Measurements from ENCODE around the gene INSRR. TPM values are rescaled to one million over a fixed set of nuclear protein-coding genes. Genes with fewer than 3 reads are reported as not detected.
A peak's percentile ranks its signal among the peaks of the same experiment; 100 is the strongest.

INSRR gene
- total RNA-seq, 1 experiment from 2014 or later, result not detected

DNA sequence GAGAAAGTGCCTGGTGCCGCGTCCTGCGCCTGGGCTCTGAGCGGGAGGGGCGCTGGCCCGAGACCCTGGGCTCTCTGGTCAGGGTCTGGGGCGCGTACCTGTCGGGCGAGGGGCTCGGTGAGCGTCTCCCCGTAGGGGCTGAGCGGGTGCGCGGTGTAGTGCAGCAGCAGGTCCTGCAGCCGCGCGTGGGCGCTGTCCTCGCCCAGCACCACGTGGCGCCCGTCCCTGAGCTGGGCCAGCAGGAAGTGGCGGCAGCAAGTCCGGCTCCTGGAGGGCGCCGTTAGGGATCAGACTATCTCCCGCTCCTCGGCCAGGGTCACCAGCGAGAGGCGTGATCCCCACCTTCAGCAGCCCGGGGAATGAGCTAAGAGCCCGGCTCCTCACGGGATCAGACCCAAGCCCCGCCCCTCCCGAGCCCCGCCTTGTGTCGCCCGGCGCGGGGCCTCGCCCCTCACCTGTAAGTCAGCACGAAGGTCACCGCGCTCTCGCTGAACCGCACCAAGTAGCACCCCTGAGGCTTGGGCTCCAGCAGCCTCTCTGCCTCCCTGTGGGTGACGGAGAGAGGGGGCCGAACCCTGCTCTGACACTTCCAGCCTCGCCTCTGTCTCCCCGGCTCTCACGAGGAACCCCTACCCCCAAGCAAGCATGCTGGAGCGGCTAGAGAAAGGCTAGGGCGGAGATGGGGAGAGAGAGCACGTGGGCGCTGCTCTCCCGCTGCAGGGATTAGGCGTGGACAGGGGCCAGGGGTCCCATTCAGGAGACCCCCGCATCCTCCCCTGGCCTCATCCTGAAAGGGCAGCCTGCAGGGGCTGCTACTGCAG lies 45.0 kb downstream of the INSRR start:
- ATAC-seq (peak; percentile 62), DNase-seq (peak; percentile 64)
- Histone ChIP-seq H3K27ac (ENCODE audit: low read length) (peak overlapping the region; percentile 83), H2AFZ (ENCODE audit: low read length) (peak overlapping the region; percentile 75), H3K9ac (ENCODE audit: low read length) (peak overlapping the region; percentile 66), H3K4me2 (ENCODE audit: low read length) (peak overlapping the region; percentile 82), H3K27me3 (ENCODE audit: low read length) (no peaks in the 10 kb centered on the region), H3F3A (ENCODE audit: low read length, unreplicated experiment) (no peaks in the 10 kb centered on the region), H3K4me3 (ENCODE audit: low read length) (peak overlapping the region; percentile 59), H3K79me2 (ENCODE audit: low read length) (no peaks in the 10 kb centered on the region), H3K36me3 (ENCODE audit: low read depth, low read length) (no peaks in the 10 kb centered on the region), H4K20me1 (ENCODE audit: low read length) (no peaks in the 10 kb centered on the region), H3K4me1 (ENCODE audit: insufficient read depth, low read length) (peaks cover 45% of the 10 kb centered on the region), H3K9me2 (replicated peaks; ENCODE audit: low read length) (no peaks in the 10 kb centered on the region), H3K9me3 (ENCODE audit: low read length) (no peaks in the 10 kb centered on the region)
- intact Hi-C loops (cut with micrococcal nuclease), result no loop called here
- no TSS peak for BruUV-seq (replicated peaks)
- ChIA-PET CTCF (interaction anchor here (0.6 to 1.2 kb wide), 4 partner anchors 46 to 114 kb away, joined by 3 to 12 read pairs (median 6); no protein-coding TSS in a partner anchor), POLR2A (ENCODE audit: unreplicated experiment) (no interaction called here)
- TF ChIP-seq, protein P1, sequence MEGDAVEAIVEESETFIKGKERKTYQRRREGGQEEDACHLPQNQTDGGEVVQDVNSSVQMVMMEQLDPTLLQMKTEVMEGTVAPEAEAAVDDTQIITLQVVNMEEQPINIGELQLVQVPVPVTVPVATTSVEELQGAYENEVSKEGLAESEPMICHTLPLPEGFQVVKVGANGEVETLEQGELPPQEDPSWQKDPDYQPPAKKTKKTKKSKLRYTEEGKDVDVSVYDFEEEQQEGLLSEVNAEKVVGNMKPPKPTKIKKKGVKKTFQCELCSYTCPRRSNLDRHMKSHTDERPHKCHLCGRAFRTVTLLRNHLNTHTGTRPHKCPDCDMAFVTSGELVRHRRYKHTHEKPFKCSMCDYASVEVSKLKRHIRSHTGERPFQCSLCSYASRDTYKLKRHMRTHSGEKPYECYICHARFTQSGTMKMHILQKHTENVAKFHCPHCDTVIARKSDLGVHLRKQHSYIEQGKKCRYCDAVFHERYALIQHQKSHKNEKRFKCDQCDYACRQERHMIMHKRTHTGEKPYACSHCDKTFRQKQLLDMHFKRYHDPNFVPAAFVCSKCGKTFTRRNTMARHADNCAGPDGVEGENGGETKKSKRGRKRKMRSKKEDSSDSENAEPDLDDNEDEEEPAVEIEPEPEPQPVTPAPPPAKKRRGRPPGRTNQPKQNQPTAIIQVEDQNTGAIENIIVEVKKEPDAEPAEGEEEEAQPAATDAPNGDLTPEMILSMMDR (conservative IDR thresholded peaks at IDR 0.05; ENCODE audit: low read depth, low read length), result peak; percentile 68
- no peak for TF ChIP-seq EZH2phosphoT487 (IDR thresholded peaks at IDR 0.05; ENCODE audit: borderline replicate concordance, low read length)

DNA sequence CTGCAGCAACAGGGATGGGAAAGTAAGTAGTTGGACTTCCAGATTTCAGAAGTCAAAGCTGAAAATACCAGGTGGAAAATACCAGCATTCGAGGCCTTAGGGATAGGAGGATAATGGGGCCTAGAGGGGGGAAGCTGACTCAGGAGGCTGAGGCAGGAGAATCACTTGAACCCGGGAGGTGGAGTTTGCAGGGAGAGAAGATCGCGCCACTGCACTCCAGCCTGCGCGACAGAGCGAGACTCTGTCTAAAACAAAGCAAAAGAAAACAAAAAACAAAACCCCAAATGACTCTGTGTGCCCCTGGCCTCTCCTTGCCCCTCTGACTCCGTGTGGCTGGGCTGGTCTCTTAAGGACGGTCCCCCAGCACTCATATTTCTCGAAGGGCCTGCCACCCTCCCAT lies 45.6 kb downstream of the INSRR start:
- H3K4me1 ChIP-seq (ENCODE audit: insufficient read depth, low read length), result peaks cover 45% of the 10 kb centered on the region
- BruUV-seq (replicated peaks), result TSS peak; percentile 45
- ChIA-PET CTCF (interaction anchor here (1.2 kb wide), 1 partner anchor 114 kb away, joined by 4 read pairs; no protein-coding TSS in a partner anchor), POLR2A (ENCODE audit: unreplicated experiment) (no interaction called here)
- H3K9me2 ChIP-seq (replicated peaks; ENCODE audit: low read length), result no peaks in the 10 kb centered on the region
- intact Hi-C loops (cut with micrococcal nuclease), result no loop called here
- no peaks in the 10 kb centered on the region for H3F3A ChIP-seq (ENCODE audit: low read length, unreplicated experiment)
- H3K79me2 ChIP-seq (ENCODE audit: low read length), result no peaks in the 10 kb centered on the region
- peak overlapping the region; percentile 82 for H3K4me2 ChIP-seq (ENCODE audit: low read length)
- no peaks in the 10 kb centered on the region for H3K36me3 ChIP-seq (ENCODE audit: low read depth, low read length)
- peak overlapping the region; percentile 83 for H3K27ac ChIP-seq (ENCODE audit: low read length)
- no peaks in the 10 kb centered on the region for H4K20me1 ChIP-seq (ENCODE audit: low read length)
- no peak for DNase-seq
- no peaks in the 10 kb centered on the region for H3K27me3 ChIP-seq (ENCODE audit: low read length)
- TF ChIP-seq, protein P1 (conservative IDR thresholded peaks at IDR 0.05; ENCODE audit: low read depth, low read length), result no peak
- TF ChIP-seq EZH2 (IDR thresholded peaks at IDR 0.05; ENCODE audit: low read length, unreplicated experiment) (no peak), EZH2phosphoT487 (IDR thresholded peaks at IDR 0.05; ENCODE audit: borderline replicate concordance, low read length) (no peak)
- H3K9me3 ChIP-seq (ENCODE audit: low read length), result no peaks in the 10 kb centered on the region
- no peak for ATAC-seq
- peak overlapping the region; percentile 75 for H2AFZ ChIP-seq (ENCODE audit: low read length)
- H3K9ac ChIP-seq (ENCODE audit: low read length), result peak overlapping the region; percentile 66
- H3K4me3 ChIP-seq (ENCODE audit: low read length), result peak overlapping the region; percentile 59

All from PC-3 (cell line).